Measurements from ENCODE around the gene TTLL11.

The TTLL11 gene

GRCh38 chr9:121780177-121781040 lies 312.7 kb downstream of the TTLL11 start:
- DNase-seq: no peak

GRCh38 chr9:121779381-121780117 lies 313.6 kb downstream of the TTLL11 start:
- DNase-seq: no peak

GRCh38 chr9:121778252-121779225 lies 314.6 kb downstream of the TTLL11 start:
- DNase-seq: no peak

- no peak for DNase-seq
Measured at GRCh38 chr9:121776739-121777637, 316.1 kb downstream of the TTLL11 start.

- no peak for DNase-seq
Measured at GRCh38 chr9:121776001-121776738, 316.9 kb downstream of the TTLL11 start.

- no peak for DNase-seq
Measured at GRCh38 chr9:121774715-121775613, 318.1 kb downstream of the TTLL11 start.

- DNase-seq: no peak
Measured at GRCh38 chr9:121773954-121774714, 319.0 kb downstream of the TTLL11 start.

GRCh38 chr9:121773286-121773953 lies 319.7 kb downstream of the TTLL11 start:
- no peak for DNase-seq

- no peak for DNase-seq
Measured at GRCh38 chr9:121772600-121773285, 320.4 kb downstream of the TTLL11 start.

Data from activated naive CD4-positive, alpha-beta T cell (primary cell).